Measurements from ENCODE around the gene STAT5B.
"Not testable (repeated sequence)": the region's sequence is repeated elsewhere in the genome, so short reads cannot be mapped to it uniquely, and the experiment has no call there.

Gene STAT5B

DNA sequence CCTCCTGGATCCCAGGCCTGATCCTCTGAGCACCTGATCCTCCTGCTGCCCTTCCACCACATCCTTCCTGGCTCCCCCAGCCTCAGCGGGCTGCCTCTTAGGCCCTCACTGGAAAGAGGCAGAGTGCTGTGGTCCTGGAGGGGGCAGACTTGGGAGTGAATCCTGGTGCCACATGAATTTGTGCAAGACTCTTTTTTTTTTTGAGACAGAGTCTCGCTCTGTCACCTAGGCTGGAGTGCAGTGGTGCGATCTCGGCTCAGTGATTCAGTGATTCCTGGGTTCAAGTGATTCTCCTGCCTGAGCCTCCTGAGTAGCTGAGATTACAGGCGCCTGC is 84.9 kb downstream of the STAT5B start:
- no peak for DNase-seq

DNA sequence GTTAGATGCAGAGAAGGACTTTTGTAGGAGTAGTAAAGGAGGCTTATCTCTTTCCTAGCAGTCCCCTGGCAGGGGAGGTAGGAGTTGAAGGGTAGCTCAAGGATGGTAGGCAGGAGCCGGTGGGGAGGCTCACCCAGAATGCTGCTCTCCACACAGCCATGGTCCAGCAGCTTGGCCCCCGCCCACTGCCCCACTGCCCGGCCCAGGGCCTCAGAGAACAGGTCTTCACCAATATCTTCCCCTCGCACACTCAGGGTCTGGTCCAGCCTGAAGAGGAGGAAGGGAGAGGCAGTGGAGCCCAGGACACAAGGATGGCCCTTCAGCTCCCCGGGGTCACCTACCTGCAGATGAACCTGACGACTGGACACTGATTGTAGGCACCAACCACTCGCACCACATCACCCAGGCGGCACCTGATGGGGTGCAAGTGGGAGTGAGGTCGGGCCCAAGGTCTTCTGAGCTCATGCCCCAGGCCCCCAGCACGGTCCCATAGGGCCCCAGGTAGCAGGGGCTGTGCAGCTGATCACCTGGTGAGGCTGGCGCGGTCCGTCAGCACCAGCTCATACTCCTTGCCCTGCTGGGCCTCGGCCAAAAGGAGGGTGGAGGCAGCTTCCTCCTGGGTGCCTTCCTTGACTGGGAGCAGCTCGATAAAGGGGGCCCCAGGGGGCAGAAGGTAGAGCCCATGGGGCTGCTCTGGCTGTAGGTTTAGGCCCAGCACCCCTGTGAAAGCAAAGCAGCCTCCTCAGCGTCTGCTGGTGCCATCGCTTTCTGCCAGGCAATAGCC is 85.5 kb downstream of the STAT5B start:
- DNase-seq = no peak

- no peak for DNase-seq
Observed at GRCh38 chr17:42189651-42189965, 86.6 kb downstream of the STAT5B start.

GRCh38 chr17:42188749-42189650 is 87.2 kb downstream of the STAT5B start:
- DNase-seq = no peak

GRCh38 chr17:42187833-42188232 is 88.4 kb downstream of the STAT5B start:
- no peak for DNase-seq

DNA sequence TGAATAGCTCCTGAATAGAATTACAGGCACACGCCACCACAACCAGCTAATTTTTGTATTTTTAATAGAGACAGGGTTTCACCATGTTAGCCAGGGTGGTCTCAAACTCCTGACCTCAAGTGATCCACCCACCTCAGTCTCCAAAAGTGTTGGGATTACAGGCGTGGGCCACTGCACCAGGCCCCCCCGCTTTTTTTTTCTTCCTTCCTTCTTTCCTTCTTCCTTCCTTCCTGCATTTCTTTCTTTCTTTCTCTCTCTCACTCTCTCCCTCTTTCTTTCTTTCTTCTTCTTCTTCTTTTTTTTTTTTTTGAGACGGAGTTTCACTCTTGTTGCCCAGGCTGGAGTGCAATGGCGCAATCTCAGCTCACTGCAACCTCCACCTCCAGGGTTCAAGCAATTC is 90.0 kb downstream of the STAT5B start:
- not testable (repeated sequence) for DNase-seq

- no peak for DNase-seq
Observed at GRCh38 chr17:42185621-42185930, 90.6 kb downstream of the STAT5B start.

GRCh38 chr17:42184713-42185620 is 91.2 kb downstream of the STAT5B start, which contains the start of gene HCRT:
HCRT (minus strand) TSS chr17:42185452; CDS start chr17:42185365, 87 bp downstream.
- no peak for DNase-seq

- DNase-seq = peak; percentile 85
Observed at GRCh38 chr17:42183741-42184711, 92.2 kb downstream of the STAT5B start.

- DNase-seq = no peak
Observed at GRCh38 chr17:42182927-42183734, 93.1 kb downstream of the STAT5B start.

DNA sequence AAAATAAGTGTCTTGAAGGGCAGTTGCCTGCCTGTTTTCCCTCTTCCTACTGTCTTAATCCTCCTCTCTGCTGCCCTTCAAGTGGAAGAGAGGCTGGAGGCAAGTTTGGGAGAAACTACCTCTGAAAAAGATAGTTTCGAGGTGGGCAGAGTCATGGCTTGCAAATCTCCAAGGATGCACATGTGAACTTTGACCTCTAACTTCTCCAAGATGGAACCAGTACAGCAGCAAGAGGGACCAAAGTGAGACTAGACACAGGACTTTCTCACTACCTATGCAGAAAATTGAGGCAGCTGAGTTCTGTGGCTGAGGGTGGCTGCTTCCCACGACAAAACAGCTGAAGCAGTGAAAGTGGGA is 94.4 kb downstream of the STAT5B start:
- DNase-seq = no peak

DNA sequence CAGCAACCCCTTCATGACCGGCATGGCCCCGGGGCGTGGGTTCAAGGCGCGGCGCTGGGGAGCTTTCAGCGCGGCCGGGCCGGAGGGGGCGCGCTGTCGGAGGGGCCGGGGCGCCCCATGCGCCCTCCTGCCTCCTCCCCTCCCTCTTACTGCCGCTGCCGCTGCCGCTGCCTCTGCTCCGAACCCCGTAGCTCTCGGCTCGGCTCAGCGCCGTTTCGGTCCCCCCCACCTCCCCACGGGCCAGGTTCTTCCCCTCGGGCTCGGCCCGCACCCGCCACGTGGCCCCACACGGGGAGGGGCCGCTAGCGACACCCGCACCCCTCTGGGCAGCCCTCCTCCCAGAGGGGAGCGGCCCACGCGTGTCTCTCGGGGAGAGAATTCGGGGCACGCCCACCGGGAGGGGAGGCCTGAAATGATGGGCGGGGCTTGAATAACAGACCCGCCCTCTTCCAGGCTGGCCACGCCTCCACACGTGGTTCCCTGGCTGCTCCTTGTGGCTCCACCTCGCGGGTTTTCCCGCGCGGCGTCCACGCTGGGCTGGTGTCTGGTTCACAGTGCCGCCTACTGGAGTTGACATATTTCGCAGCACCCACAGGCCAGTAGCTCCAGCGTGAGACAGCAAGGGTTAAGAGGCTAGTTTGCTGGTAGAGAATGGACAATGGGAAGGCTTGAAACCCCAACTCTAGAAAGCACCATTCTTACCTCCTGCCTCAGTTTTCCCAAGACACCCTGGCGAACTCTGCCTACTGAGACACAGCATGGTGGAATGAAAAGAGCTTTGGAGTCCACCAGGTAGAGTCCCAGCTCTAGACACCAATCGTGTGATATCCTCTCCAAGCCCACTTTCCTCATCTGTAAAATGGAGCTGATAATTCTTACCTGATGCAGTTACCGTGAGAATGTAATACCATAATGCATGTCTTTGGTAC is 95.0 kb downstream of the STAT5B start, which contains the start of gene KCNH4:
TSS of gene KCNH4 (minus strand) at position 221 of the 929 bp plus-strand sequence. CDS start at position 24, 197 bp downstream.
- DNase-seq = peak; percentile 67

GRCh38 chr17:42180411-42180921 is 95.7 kb downstream of the STAT5B start:
- no peak for DNase-seq

DNA sequence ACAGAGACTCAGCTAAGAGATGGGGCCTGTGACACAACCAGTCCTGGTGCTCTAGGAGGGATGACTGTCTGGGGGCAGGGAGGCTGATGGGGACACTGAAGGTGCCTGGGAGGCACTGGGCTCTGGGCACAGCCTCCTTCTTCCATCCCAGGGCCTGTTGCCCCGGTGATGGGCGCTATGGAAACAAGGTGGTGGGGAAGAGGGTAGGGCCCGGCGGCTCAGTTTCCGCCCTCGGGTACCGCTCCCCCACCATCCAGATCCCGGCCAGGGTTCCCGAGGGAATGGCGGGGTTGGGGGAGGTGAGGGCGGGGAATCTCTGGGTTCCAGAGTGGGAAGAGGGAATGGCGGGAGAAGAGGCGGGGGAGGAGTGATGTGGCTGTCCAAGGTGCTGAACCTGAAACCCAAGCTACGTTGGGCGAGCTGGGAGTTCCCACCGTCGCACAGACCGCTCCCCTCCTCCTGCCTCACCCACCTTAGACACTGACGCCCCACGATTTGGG is 96.2 kb downstream of the STAT5B start:
- DNase-seq = no peak

DNA sequence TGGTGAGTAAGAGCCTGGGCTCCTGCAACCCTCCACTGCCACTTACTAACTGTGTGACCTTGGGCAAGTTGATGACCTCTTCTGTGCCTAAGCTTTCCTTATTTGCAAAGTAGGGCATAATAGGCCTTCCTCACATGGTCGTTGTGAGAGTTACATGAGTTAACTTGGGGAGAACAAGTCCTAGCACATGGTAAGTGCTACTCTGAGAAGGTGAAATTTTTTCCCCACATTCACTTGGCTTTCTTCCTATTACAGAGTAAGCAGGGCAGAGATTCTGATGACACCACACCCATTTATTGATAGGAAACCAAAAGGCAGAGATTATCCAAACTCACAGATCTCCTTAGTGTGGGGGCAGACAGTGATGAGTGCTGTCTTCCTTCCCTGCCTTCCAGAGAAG is 96.9 kb downstream of the STAT5B start:
- no peak for DNase-seq

- DNase-seq = no peak
Observed at GRCh38 chr17:42178817-42179216, 97.4 kb downstream of the STAT5B start.

DNA sequence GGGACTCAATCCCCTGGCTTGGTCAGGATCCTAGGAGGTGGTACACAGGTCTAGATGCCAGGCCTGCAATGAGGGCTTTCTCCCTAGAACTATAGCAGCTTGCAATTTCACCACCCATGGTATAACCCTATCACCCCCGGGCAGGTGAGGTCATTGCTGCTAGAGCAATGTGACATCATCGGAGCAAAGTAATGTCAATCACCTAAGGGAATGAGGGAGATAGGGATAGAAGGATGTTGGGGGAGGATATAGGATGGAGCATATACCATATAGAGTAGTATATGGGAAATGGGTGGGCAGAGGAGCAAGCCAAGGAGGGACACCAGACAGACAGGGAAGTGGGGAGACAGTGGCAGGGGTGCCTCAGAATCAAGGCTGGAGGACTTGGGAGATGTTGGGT is 98.5 kb downstream of the STAT5B start:
- DNase-seq = no peak

- DNase-seq = no peak
Observed at GRCh38 chr17:42174126-42174783, 101.9 kb downstream of the STAT5B start.

DNA sequence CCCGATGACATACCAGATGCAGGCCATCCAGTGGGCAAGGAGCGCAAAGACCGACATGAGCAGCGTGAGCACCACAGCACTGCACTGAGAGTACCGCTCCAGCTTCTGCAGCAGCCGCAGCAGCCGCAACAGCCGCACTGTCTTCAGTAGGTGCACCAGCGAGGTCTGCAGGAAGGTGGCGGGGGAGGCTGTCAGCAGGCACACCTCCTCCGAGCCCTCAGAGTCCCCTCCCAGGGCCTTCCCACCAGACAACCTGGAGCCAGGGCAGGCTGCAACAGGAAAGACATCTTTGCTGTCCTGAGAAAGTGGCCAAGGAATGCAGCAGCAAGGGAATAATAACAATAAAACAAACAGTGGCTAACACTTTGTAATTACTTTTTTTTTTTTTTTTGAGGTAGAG is 104.4 kb downstream of the STAT5B start:
- no peak for DNase-seq
